ENCODE results near the gene HBA1. TPM values are rescaled to one million over a fixed set of nuclear protein-coding genes. Genes with fewer than 3 reads are reported as not detected.

HBA1 gene
- total and polyA plus RNA-seq, 2 of the 8 experiments (the other 6 are each of a cell fraction or from before 2014, with no cell fraction given) = 2.3 TPM

GRCh38 chr16:191831-192230, 15.4 kb downstream of the HBA1 start:
- no peak overlapping the region for H2AK5ac ChIP-seq (ENCODE audit: low read depth, low read length)

More at GRCh38 chr16:191831-192230, 15.4 kb downstream of the HBA1 start:
- H4K5ac ChIP-seq (ENCODE audit: insufficient read length, low read depth, low read length) = no peak overlapping the region
- H2BK12ac ChIP-seq (ENCODE audit: low read depth, low read length) = no peak overlapping the region
- H4K8ac ChIP-seq (ENCODE audit: extremely low read depth, insufficient read depth, low read length) = no peak overlapping the region
- H3K23ac ChIP-seq (ENCODE audit: insufficient read length) = no peak overlapping the region
- H3K79me1 ChIP-seq (ENCODE audit: low read depth, low read length) = no peaks in the 10 kb centered on the region; the same call in 1 of the 2 replicates
- H2BK20ac ChIP-seq (ENCODE audit: low read length) = no peak overlapping the region
- no peak for DNase-seq (ENCODE audit: low read depth in 1 of 2, low spot score in 2 of 2)
- H2BK15ac ChIP-seq (ENCODE audit: low read length) = no peak overlapping the region
- H3K36me3 ChIP-seq (ENCODE audit: control insufficient read depth in 2 of 4, insufficient read depth in 4 of 4, low read length in 3 of 4) = peaks cover 37 to 92% (median 67%) of the 10 kb centered on the region in 4 experiments; a peak in 7 of 8 replicates
- no peak overlapping the region for H3K4me2 ChIP-seq (ENCODE audit: insufficient read depth in 1 of 2, low read depth in 2 of 2, low read length in 2 of 2)
- H2BK5ac ChIP-seq (ENCODE audit: low read depth, low read length) = no peak overlapping the region; the same call in 1 of the 2 replicates
- no peaks in the 10 kb centered on the region for H3K27me3 ChIP-seq (replicated peaks in 1 of 4; ENCODE audit: control insufficient read depth in 3 of 4, extremely low read depth in 1 of 4, insufficient read depth in 3 of 4, low read length in 3 of 4)
- no peaks in the 10 kb centered on the region for H3K23me2 ChIP-seq (ENCODE audit: low read depth, low read length)
- no peaks in the 10 kb centered on the region for H3K4me1 ChIP-seq (replicated peaks in 1 of 4; ENCODE audit: control insufficient read depth in 3 of 4, insufficient read depth in 4 of 4, low read length in 3 of 4)
- H4K91ac ChIP-seq (replicated peaks; ENCODE audit: insufficient read length, low read length) = no peak overlapping the region
- peaks cover 0 to 3% of the 10 kb centered on the region in 2 experiments; a peak in 1 of 4 replicates for H3K9me3 ChIP-seq (ENCODE audit: insufficient read depth in 2 of 2, low read depth in 1 of 2, low read length in 1 of 2)
- no peak overlapping the region for H3K56ac ChIP-seq (replicated peaks; ENCODE audit: insufficient read length, low read depth, low read length)
- no peak for TF ChIP-seq FOSL1 (IDR thresholded peaks at IDR 0.05; ENCODE audit: insufficient read depth, low read depth, low read length)
- TF ChIP-seq MAX (IDR thresholded peaks at IDR 0.05) = no peak
- no peak for TF ChIP-seq SP1 (IDR thresholded peaks at IDR 0.05; ENCODE audit: low read depth, low read length)
- no peak for TF ChIP-seq YY1 (IDR thresholded peaks at IDR 0.05; ENCODE audit: low read depth, low read length)
- TF ChIP-seq POU5F1 (IDR thresholded peaks at IDR 0.05; ENCODE audit: low read depth, low read length) = no peak
- no peak overlapping the region for H3K27ac ChIP-seq (ENCODE audit: low read depth, low read length)
- no peak overlapping the region for H2AFZ ChIP-seq (ENCODE audit: low read length)
- H2BK120ac ChIP-seq (replicated peaks; ENCODE audit: low read depth, low read length) = no peak overlapping the region
- H3K79me2 ChIP-seq (ENCODE audit: control insufficient read depth in 1 of 2, insufficient read depth in 2 of 2, low read length in 2 of 2) = no peaks in the 10 kb centered on the region; a peak in 1 of 4 replicates
- ChIA-PET POLR2A (ENCODE audit: partially characterized antibody) (interaction anchor here (0.9 to 34.3 kb wide), 5 partner anchors 10 to 34 kb away, joined by 3 to 348 read pairs (median 4); partner anchors contain the start of gene LUC7L), CTCF (ENCODE audit: partially characterized antibody) (interaction anchor here (0.6 to 1.6 kb wide), 7 partner anchors 10 to 130 kb away, joined by 3 to 6 read pairs (median 4); no protein-coding TSS in a partner anchor)
- peaks cover 2 to 21% of the 10 kb centered on the region in 2 experiments for H4K20me1 ChIP-seq (replicated peaks in 1 of 2; ENCODE audit: control insufficient read depth in 1 of 2, insufficient read depth in 2 of 2, low read length in 2 of 2)
- no peak overlapping the region for H3K4ac ChIP-seq (replicated peaks; ENCODE audit: insufficient read length, low read depth, low read length)
- no peak overlapping the region for H3K4me3 ChIP-seq (ENCODE audit: extremely low read depth in 1 of 4, insufficient read depth in 2 of 4, low read depth in 3 of 4, low read length in 4 of 4)
- FAIRE-seq = no peak
- no peak overlapping the region for H3K14ac ChIP-seq (ENCODE audit: insufficient read length)
- WGBS, 2 experiments (ENCODE audit: extremely low coverage in 1 of 2, insufficient coverage in 1 of 2, insufficient read length in 1 of 2, insufficient replicate concordance in 2 of 2, low coverage in 1 of 2, low lambda C conversion rate in 2 of 2, missing lambda C conversion rate in 1 of 2) = 92% methylated on average over 4 of the region's 4 CpGs; no CpG with 5 or more reads in 1 of the 2 experiments
- H3K9ac ChIP-seq (replicated peaks in 1 of 4; ENCODE audit: extremely low read depth in 1 of 4, low read depth in 3 of 4, low read length in 3 of 4) = no peak overlapping the region
- no peak overlapping the region for H3K18ac ChIP-seq (ENCODE audit: extremely low read depth, low read length)
